Stimulated activated CD8-positive, alpha-beta memory T cell treated with anti-CD3 and anti-CD28 coated beads, Interleukin-4, amount 100 ng/mL, for 1 hour (primary cell): ENCODE results near the gene NR1H2.
"Not testable (repeated sequence)": the region's sequence is repeated elsewhere in the genome, so short reads cannot be mapped to it uniquely, and the experiment has no call there.

ENCODE experiments used
- DNase-seq, 2 donors: peaks; one replicate each; pipeline ENCODE4 v3.0.0-alpha.2; 2020; ENCODE audit warnings: low read depth in 2 of 2, low spot score in 1 of 2

Gene NR1H2

DNA sequence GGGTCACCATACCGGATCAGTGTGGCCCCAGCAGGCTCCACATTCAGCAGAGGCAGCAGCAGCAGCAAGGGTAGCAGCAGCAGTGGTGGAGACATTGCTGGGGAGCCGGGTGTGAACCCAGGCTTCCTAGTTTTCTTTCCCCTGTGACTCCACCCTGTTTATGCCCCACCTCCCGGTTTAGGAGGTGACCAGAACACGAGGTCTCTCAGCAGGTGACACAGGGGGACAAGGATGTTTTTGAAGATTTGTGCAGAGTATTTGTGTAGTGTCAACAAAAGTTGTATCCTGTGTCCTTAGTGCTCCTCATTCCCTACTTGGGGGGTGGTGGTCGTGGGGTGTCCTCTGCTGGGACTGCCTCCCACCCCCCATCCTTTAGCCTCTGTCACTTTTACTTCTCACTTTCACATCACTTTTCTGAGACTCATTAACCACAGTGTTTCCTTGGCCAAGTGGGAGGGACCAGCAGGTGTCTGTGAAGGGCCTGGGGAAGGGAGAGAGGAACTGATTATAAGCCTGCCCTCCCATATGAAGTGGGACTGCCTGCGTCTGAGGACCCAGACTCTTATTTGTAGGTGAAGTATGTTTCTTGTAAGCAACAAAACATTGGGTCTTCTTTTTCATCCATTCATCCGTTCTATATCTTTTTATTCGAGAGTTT is 31.5 kb upstream of the NR1H2 start:
- no peak for DNase-seq

DNA sequence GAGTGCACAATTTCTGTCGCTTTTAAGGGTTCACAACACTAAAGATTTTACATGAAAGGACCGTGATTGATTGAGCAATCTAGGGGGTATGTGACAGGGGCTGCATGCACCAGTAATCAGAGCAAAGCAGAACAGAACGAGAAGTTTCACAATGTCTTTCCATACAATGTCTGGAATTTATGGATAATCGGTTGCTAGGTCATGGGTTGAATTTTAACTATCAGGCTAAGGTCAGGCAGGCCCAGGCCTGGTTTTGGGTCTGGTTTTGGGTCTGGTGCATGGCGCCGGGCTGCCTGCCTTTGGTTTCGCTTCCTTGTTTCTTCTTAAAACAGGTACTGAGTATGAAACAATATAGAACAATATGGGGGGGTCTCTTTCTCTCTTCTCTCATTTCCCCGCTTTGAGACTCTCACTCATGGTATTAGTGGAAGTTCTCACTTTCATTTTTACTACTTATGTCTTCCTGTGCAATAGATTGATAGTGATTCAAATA is 29.1 kb upstream of the NR1H2 start:
- not testable (repeated sequence) for DNase-seq

DNA sequence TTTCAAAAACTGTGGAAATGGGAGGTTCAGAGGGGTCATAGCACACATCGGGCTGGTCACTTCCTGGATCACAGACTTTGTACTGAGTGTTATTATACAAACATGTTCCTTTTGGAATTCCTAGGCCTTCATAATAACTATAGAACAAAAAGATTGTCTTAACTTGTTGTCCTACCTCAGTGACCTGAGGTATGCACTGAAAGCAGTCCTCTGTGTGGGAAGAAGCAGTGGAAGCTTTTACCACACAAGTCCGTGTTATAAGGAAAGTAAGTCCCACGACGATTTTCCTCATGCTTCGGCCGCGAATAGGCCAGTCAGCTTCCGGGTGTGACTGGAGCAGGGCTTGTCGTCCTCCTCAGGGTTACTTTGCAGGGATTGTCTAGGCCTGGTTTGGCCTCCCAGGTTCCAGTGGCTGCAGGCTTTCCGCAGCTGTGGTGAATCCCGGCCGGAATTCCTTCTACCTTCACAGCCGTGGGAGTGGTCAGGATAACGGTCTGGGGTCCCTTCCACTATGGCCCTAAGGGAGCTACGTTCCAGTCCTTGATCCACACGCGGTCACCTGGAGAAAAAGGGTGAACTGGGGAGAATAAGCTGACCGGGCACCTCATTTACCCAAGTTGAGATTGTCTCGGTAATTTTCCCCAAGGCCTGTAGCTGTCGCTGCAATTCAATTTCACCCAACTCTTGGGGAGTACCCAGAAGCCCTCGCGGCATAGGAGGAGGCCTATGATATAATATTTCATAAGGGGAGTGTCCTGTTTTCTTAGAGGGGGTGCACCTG is 26.8 kb upstream of the NR1H2 start:
- DNase-seq: no peak

DNA sequence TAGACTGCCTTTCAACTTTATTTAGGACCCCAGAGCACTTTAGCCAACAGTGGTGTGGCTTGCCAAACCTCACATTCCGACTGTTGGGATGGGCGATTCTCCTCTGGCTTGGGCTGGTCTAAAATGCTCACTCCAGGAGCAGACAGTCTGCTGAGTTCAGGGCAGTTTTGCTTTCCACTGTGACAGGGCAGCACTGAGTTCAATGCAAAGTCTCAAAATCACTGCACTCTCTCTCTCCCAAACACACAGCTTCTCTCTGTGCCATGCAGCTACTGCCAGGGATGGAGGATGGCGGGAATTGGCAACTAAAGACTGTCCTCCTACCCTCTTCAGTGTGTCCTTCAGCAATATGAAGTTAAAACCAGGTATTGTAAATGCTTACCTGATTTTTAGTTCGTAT is 24.0 kb upstream of the NR1H2 start:
- no peak for DNase-seq

DNA sequence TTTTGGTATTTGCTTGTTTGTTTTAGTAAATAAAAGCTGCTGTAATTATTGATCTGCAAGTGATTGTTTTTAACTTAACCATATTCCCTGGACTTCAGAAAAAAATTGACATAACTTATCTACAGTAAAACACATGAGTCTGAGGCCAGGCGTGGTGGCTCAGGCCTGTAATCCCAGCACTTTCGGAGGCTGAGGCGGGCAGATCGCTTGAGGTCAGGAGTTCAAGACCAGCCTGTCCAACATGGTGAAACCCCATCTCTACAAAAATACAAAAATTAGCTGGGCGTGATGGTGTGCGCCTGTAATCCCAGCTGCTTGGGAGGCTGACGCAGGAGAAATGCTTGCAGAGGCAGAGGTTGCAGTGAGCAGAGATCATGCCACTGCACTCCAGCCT is 22.8 kb upstream of the NR1H2 start:
- DNase-seq: not testable (repeated sequence)

DNA sequence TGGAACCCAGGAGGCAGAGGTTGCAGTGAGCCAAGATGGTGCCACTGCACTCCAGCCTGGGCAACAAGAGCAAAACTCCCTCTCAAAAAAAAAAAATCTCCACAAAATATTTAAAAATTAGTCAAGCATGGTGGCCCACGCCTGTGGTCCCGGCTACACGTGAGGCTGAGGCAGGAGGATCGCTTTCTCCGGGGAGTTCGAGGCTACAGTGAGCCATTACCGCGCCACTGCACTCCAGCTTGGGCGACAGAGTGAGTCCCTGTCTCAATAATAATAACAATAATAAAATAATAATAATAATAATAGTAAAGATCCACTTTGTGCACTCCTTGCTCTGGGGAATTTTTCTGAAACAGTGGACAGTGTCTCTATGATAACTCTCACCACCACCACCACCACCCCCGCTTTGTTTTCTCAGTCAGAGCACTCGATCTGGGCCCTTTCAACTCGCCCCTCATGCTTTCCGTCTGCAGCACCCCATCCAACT is 19.5 kb upstream of the NR1H2 start:
- no peak for DNase-seq

DNA sequence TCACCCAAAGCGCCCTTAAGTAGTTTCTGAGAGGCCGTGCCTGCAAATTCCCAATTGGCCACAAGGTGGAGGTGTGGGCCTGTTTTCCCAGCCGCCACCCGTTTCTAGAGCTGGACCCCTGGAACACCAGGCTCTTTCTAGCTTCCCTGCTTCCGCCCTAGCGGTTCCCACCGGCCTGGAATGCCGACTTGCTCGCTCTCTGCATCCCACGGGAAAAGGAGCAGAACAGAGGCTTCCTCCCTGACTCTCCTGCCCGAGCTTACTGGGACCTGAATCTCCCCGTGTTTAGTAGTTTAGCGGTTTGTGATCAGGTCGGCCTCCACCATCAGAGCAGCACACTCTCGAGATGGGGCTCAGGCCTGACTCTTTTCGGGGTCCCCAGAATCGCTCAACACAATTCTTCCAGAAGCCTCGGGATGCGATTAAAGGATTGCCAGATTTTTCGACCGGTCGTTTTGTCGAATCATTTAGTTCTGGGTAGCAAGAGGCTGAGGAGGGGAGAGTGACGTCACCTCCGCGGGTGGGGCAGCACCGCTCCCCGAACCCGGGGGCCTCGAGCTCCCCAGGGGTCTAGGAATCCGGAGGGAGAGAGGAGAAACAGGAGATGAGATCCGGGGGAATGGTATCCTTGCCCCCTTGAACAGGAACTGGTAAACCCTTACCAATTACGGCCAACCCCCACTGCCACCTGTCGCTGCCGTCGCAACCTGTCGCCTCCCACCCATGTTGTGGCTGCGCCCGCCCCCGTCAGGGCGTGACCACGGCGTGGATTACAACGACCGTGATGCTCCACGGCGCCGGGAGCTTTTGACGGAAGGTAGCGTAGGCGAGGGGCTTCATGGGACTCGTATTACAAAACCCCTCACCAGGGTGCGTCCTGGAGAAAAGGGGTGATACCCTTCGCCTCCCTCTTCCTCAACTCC is 18.8 kb upstream of the NR1H2 start:
- DNase-seq: peak; percentile 64 to 75

DNA sequence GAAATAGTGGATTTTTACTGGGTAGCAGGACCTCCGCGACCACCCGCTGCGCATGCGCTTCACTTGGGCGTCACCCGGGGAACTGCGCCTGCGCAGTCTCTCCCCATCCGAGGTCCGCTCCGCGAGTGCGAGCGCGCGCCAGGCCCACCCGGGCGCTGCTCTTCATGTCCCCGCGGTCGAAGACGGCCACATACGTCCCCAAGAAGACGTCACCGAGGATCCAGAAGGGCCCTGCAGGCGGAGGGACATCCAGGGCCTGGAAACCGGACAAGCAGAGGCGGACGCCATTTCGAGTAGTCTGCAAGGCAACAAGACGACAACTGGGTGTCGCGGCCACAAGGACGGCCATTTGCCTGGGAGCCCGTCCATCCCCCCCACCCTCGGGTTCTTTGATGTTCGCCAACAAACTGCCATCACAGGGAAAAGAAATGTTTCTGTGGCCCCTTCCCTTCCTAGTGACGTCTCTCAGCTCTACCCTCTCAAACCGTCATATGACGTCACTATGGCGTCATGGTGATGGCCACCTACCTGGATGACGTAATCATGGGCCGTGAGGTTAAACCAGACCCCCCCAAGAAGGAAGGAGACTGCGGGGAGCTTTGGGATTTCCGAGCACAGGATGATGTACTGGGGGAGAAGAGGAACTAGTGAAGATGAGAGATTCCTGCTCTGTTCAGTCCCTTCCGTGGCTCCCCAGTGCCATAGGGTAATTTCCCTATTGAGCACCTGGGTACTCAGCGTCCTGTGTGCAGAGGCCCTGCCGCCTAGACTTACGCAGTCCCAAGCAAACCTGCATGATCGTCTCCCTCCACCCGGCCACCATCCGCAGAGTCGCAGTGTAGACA is 17.6 kb upstream of the NR1H2 start:
- DNase-seq: peak; percentile 41 to 72

DNA sequence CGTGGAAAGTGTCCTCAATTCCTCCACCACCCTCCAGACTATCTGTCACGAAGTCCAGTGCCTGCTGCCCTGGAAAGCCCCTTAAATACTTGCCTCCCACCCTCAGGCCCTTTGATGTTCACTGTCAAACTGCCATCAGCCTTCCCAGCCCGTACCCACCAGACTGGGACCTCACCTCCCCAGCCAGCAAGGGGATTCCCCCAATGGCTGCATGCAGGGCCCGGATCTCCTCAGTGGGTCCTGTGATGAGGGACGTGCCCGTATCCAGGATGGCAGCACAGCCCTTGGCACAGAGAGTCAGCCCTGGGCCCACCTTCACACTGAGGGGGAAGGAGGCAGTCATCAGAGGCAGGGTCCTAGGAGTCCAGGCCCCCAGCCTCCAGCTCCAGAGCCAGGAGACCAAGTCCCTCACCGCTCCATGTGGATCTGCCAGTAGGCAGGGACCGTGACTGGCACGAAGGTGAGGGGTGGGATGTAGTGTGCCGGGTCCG is 16.9 kb upstream of the NR1H2 start:
- no peak for DNase-seq

DNA sequence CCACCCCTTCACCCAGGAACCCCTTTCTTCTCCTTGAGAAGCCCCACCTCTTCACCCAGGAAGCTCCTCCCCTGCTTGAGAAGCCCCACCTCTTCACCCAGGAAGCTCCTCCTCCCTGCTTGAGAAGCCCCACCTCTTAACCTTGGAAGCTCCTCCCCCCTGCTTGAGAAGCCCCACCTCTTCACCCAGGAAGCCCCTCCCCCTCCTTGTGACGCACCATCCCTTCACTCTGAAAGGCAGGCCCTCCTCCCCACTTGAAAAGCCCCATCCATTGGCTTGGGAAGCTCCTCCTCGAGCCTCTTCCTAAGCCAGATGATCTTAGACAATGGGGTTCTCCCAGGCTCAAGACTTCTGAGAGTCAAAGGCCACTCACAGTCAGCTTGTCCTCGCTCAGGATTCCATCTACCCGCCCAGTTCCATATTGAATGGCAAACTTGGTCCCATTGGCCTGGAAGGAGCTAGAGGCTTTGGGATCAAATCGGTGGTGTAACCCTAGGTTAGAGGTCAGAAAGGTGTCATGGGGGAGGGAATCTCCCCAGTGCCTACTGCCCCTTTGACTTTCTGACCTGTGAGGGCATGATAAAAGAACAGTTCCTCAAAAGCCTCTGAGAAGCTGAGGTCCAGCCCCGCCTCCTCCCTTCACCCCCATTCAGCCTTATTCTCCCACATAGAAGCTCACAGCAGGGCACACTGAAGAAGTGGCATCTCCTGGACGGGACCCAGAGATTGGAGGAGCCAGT is 14.8 kb upstream of the NR1H2 start:
- DNase-seq: no peak

DNA sequence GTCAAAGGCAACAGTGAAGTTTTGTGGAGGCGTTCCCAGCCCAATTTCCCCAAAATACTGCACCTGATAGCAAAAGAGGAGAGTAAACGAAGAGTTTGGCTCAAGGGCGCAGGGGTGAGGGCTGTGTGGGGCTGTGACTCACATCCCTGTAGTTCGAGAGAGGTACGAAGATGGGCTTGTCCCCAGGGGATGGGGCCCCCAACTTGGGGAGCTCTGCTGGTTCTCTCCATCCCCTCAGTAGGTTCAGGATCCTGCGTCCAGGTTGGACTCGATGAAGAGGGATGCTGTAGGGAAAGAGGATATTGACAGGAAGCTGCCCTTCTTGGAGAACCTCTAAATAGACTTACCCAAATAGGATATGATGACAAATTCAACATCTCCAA is 14.2 kb upstream of the NR1H2 start:
- DNase-seq: no peak

DNA sequence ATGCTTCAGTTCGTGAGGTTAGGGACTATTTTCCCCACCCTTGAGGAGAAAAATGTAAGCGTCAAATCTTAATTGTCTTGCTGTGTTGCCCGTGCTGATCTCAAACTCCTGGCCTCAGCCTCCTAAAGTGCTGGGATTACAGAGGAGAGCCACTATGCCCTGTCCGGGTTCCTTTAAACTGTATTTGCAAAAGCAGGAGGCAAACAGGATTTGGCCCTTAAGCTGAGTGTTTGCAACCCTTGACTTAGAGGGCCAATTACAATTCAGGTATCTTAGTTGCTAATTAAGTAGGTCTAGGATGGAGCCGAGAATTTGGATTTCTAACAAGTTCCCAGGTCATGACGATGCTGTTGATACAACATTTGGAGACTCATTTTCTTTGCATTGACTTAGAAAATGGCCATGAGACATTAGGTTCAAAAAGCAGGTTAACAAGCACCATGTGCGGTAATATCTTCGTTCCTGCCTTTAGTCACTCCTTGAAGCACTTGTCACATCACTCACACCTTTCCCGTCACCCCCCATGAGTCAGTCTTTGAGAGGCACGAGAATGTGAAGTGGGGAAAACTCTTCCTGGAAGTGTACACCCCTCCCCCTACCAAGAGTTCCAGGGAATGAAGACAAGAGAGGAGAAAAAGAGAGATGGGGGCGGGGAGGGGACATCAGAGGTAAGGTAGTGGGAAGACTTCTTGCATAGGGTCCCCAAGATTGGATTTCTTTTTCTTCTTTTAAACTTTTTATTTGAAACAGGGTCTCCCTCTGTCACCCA is 13.4 kb upstream of the NR1H2 start:
- no peak for DNase-seq

DNA sequence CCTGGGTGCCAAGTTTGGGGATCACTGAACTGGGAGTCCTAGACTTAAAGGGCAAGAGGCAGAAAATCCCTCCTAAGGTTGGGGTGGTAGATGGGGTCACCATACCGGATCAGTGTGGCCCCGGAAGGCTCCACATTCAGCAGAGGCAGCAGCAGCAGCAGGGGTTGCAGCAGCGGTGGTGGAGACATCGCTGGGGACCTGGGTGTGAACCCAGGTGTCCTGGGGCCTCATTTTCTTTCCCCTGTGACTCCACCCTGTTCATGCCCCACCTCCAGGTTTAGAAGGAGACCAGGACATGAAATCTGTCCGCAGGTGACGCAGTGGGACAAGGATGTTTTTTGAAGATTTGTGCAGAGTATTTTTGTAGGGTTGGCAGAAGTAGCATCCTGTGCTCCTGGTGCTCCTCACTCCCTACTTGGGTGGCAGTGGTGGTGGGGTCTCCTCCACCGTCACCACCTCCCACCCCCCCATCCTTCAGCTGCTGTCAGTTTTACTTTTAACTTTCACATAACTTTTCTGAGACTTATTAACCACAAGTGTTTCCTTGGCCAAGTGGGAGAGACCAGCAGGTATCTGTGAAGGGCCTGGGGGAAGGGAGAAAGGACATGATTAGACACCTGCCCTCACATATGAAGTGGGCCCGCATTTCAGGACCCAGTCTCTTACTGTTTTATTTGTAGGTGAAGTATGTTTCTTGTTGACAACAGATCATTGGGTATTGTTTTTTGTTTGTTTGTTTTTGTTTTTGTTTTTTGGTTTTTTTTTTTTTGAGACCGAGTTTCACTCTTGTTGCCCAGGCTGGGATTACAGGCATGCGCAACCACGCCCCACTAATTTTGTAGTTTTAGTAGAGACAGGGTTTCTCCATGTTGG is 10.6 kb upstream of the NR1H2 start, which contains the start of gene NAPSA:
Gene NAPSA (minus strand): TSS at position 206 of the 873 bp plus-strand sequence. CDS start 18 bp downstream, at position 188.
- no peak for DNase-seq

DNA sequence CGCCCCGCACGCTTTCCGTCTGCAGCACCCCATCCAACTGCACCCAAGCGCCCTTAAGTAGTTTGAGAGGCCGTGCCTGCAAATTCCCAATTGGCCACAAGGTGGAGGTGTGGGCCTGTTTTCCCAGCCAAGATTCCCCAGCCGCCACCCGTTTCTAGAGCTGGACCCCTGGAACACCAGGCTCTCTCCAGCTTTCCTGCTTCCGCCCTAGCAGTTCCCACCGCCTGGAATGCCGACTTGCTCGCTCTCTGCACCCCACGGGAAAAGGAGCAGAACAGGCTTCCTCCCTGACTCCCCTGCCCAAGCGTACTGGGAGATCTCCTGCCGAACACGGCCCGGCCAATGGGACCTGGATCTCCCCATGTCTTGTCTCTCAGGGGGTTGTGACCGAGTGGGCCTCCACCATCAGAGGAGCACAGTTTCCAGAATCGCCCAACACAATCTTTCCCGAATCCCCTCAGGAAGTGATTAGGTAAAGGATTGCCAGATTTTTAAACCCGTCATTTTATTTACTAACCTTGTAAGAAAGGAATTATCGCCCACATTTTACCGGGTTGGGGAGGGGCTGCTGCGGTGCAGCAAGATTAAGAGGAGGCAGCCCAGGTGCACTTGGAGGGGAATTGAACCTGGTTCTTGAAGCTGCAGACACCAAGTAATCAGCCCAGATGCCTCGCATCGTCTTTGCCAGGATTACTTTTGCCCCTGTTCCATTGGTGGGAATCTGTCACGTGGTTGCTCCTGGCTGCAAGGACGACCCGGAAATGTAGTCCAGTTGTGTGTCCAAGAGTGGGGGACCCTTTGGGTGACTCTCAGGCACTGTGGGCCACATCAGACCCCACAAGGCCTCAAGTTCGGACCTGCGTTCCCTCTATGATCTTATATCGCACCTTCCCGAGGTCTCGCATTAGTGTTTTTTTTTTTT is 7.3 kb upstream of the NR1H2 start:
- DNase-seq: peak; percentile 43 to 59

DNA sequence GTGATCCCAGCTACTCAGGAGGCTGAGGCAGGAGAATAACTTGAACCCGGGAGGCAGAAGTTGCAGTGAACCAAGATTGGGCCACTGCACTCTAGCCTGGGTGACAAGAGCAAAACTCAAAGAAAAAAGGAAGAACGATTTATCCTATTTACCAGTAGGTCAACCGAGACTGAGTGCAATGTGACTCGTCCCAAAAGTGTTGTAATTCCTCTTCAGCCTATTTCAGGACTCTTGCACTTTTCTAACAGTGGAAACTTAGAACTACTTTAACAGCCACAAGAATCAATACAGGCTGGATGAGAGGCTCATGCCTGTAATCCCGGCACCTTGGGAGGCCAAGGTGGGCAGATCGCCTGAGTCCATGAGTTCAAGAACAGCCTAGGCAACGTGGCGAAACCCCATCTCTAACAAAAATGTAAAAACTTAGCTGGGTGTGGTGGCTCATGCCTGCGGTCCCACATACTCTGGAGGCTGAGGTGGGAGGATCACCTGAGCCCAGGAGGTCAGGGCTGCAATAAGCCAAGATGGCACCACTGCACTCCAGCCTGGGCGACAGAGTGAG is 4.3 kb upstream of the NR1H2 start:
- no peak for DNase-seq

DNA sequence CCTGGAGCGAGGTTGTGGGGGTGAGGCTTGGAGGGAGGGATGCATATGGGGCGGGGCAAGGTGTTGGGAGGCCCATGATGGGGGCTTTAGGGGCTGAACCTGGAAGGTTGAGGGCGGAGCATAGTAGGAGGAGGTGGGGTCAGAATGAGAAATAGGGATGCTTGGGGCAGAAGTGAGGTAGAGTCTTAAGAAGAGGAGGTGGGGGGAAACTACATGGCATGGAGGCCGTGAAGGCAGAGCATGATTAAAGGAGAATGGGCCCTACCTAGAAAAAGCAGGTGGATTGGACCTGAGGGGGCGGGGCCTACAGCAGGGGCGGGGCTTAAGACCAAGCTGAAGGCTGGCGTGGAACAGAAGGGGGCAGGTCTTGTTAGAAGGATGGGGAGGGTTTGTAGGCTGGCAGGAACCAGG is 799 bp downstream of the NR1H2 start:
- DNase-seq: no peak
